Measurements from ENCODE around the gene POU6F2. TPM values are rescaled to one million over a fixed set of nuclear protein-coding genes. Genes with fewer than 3 reads are reported as not detected.

POU6F2 gene
- total and polyA plus RNA-seq, 12 donors = 0.03 to 0.31 (median 0.19) TPM; not detected in 9

DNA sequence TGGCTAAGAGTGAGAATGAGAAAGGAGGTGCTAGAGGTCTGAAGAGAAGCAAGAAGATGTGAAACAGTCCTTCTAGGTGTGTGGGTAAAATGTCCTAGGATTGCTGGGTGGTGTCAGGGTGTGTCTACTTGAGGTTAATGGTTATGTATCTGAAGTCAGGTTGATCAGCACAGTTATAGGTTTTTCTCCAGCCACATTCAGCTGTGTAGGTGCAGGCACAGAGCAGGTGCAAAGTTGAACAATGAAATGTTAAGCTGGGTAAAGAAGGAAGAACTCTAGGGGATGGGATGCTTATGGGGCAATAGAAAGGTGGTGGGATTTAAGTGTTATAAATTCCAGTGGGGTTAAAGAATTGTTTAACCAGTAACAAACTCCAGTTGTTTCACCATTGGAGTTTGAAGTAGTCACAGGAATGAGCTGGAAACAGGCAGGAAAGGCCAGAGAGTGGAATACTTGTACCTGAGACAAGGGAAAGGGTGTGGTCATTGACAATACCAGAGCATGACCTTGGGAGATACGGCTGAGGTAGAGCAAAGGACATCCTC lies 388.1 kb downstream of the POU6F2 start:
- Histone ChIP-seq H3K27me3 (no peaks in the 10 kb centered on the region), H3K4me3 (no peak overlapping the region), H3K4me1 (replicated peaks in 1 of 2) (no peaks in the 10 kb centered on the region), H3K27ac (no peak overlapping the region), H3K36me3 (replicated peaks in 1 of 2) (no peaks in the 10 kb centered on the region), H3K9me3 (replicated peaks in 1 of 3) (no peaks in the 10 kb centered on the region)
- DNase-seq = no peak
- 17 to 50% (median 42%) methylated on average over 1 of the region's 1 CpG for WGBS, 4 donors
- TF ChIP-seq CTCF (IDR thresholded peaks at IDR 0.05) (no peak), POLR2A (IDR thresholded peaks at IDR 0.05) (no peak)
- intact Hi-C loops (cut with DNase I) = no loop called here

DNA sequence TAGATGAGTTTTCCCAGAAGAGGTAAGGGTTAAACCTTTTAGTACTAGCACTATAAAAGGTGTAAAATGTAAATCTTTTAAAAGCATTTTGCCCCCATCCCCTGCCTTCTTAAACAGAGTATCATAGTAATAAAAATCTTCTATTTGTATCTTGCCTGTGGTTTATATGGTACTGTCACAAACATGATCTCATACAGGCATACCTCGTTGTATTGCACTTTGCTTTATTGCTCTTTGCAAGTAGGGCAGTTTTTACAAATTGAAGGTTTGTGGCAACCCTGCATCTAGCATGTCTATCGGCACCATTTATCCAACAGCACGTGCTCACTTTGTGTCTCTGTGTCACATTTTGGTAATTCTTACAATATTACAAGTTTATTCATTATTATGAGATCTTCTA lies 389.7 kb downstream of the POU6F2 start:
- TF ChIP-seq POLR2A (IDR thresholded peaks at IDR 0.05) (no peak), CTCF (IDR thresholded peaks at IDR 0.05) (no peak)
- intact Hi-C loops (cut with DNase I) = no loop called here

GRCh38 chr7:39367943-39368342 lies 390.2 kb downstream of the POU6F2 start:
- no peak for TF ChIP-seq POLR2A (IDR thresholded peaks at IDR 0.05)
- no peak for TF ChIP-seq CTCF (IDR thresholded peaks at IDR 0.05)
- Histone ChIP-seq H3K36me3 (replicated peaks in 1 of 2) (no peaks in the 10 kb centered on the region), H3K27ac (no peak overlapping the region), H3K27me3 (no peaks in the 10 kb centered on the region), H3K4me1 (replicated peaks in 1 of 2) (no peaks in the 10 kb centered on the region), H3K9me3 (replicated peaks in 1 of 3) (no peaks in the 10 kb centered on the region), H3K4me3 (no peak overlapping the region)
- WGBS, 4 donors = 78 to 91% (median 82%) methylated on average over 2 of the region's 2 CpGs
- no peak for DNase-seq
- intact Hi-C loops (cut with DNase I) = no loop called here

More for the DNA sequence above, 389.7 kb downstream of the POU6F2 start:
- no peak for DNase-seq
- Histone ChIP-seq H3K9me3 (replicated peaks in 1 of 3) (no peaks in the 10 kb centered on the region), H3K36me3 (replicated peaks in 1 of 2) (no peaks in the 10 kb centered on the region), H3K27ac (no peak overlapping the region), H3K27me3 (no peaks in the 10 kb centered on the region), H3K4me3 (no peak overlapping the region), H3K4me1 (replicated peaks in 1 of 2) (no peaks in the 10 kb centered on the region)
- WGBS, 4 donors = 69 to 73% (median 71%) methylated on average over 3 of the region's 3 CpGs

GRCh38 chr7:39372383-39372782 lies 394.7 kb downstream of the POU6F2 start:
- no peaks in the 10 kb centered on the region for H3K4me1 ChIP-seq (replicated peaks in 1 of 2)
- H3K9me3 ChIP-seq (replicated peaks in 1 of 3) = no peaks in the 10 kb centered on the region
- no peak overlapping the region for H3K4me3 ChIP-seq
- DNase-seq = no peak
- no peak for TF ChIP-seq CTCF (IDR thresholded peaks at IDR 0.05)
- no peak for TF ChIP-seq POLR2A (IDR thresholded peaks at IDR 0.05)
- H3K27ac ChIP-seq = no peak overlapping the region
- 81 to 93% (median 87%) methylated on average over 1 of the region's 1 CpG for WGBS, 4 donors
- intact Hi-C loops (cut with DNase I) = no loop called here
- no peaks in the 10 kb centered on the region for H3K27me3 ChIP-seq
- no peaks in the 10 kb centered on the region for H3K36me3 ChIP-seq (replicated peaks in 1 of 2)
